HCT116 (cell line): ENCODE measurements around the gene DHRS7C. TPM values are rescaled to one million over a fixed set of nuclear protein-coding genes. Genes with fewer than 3 reads are reported as not detected.

Source experiments
- ATAC-seq: fragments of 200-7000 bp; cut with Tn5 transposase; 2 replicates; pipeline ENCODE4 v1.9.1; 2020; ENCODE audit warnings: mild to moderate bottlenecking, moderate library complexity
- BruUV-seq: library from RNA; stranded (reverse); fragments of 400-500 nt; replicated peaks from 2 replicates; lab custom pipeline; 2021; lab: Mats Ljungman, UMichigan
- CTCF ChIA-PET: fragments of 300-600 bp; sonication (Branson Sonifier 250); formaldehyde crosslinking; loops from one replicate; lab custom pipeline; 2021; ENCODE audit warnings: antibody characterized with exemption; lab: Charles Lee
- POLR2A ChIA-PET: fragments of 300-600, 350-600 bp; sonication (Branson Sonifier 250); formaldehyde crosslinking; loops from one replicate; lab custom pipeline; 2021; ENCODE audit warnings: antibody characterized with exemption; lab: Charles Lee
- RAD21 ChIA-PET, 2 experiments: fragments of 300-600 bp; sonication (Branson Sonifier 250); formaldehyde crosslinking; loops; one replicate each; lab custom pipeline; 2023; ENCODE audit warnings: low total read pairs in 2 of 2; ENCODE audit not compliant: uncharacterized antibody in 2 of 2, unreplicated experiment in 2 of 2, low non-redundant PET in 1 of 2; lab: Charles Lee
- DNase-seq: peaks from one replicate; pipeline ENCODE4 v3.0.0-alpha.2; 2010; ENCODE audit warnings: low read depth, low spot score
- H2AFZ ChIP-seq: fragments of 200-600 bp; shearing (Covaris generic), sonication (generic); 2 replicates; pipeline ENCODE4 v1.6.1; 2017; ENCODE audit warnings: low read depth, mixed run types, mixed read lengths, antibody characterized with exemption, low read length; ENCODE audit not compliant: poor library complexity, severe bottlenecking
- H3K27ac ChIP-seq: 2 replicates; pipeline ENCODE4 v1.5.1; 2012; ENCODE audit warnings: low read depth, low read length
- H3K27me3 ChIP-seq: fragments of 200-600 bp; sonication (generic); 2 replicates; pipeline ENCODE4 v1.6.1; 2016; ENCODE audit warnings: mixed run types, low read length, mixed read lengths; ENCODE audit not compliant: insufficient read depth
- H3K36me3 ChIP-seq, 2 experiments: fragments of 200-500 bp in 1 of 2; fragments of 200-600 bp in 1 of 2; sonication (Bioruptor generic) in 1 of 2; sonication (generic) in 1 of 2; 2 replicates each; pipeline versions ENCODE4 v1.5.1 to v1.6.1; 2014 to 2016; ENCODE audit warnings: low read length in 2 of 2, inconsistent platforms in 1 of 2, mixed read lengths in 1 of 2, mixed run types in 1 of 2; ENCODE audit not compliant: insufficient read depth in 2 of 2, control insufficient read depth in 1 of 2
- H3K4me1 ChIP-seq, 2 experiments: fragments of 200-600 bp in 1 of 2; sonication (generic) in 1 of 2; 2 replicates each; pipeline versions ENCODE4 v1.5.1 to v1.6.1; 2012 to 2017; ENCODE audit warnings: low read length in 2 of 2, inconsistent platforms in 1 of 2, mild to moderate bottlenecking in 1 of 2, mixed read lengths in 1 of 2, mixed run types in 1 of 2, moderate library complexity in 1 of 2; ENCODE audit not compliant: insufficient read depth in 2 of 2, control insufficient read depth in 1 of 2
- H3K4me2 ChIP-seq: fragments of 200-600 bp; sonication (generic); 2 replicates; pipeline ENCODE4 v1.6.1; 2017; ENCODE audit warnings: mixed run types, low read length, mixed read lengths
- H3K4me3 ChIP-seq, 2 experiments: fragments of 200-600 bp in 1 of 2; sonication (generic) in 1 of 2; replicated peaks in 1 of 2; 2 replicates each; pipeline ENCODE4 v1.5.1; 2011 to 2016; ENCODE audit warnings: low read length in 2 of 2, control low read depth in 1 of 2, low read depth in 1 of 2, mild to moderate bottlenecking in 1 of 2, mixed read lengths in 1 of 2, mixed run types in 1 of 2
- H3K79me2 ChIP-seq: fragments of 200-600 bp; sonication (generic); 2 replicates; pipeline ENCODE4 v1.6.1; 2017; ENCODE audit warnings: mild to moderate bottlenecking, mixed run types, low read length, moderate library complexity, mixed read lengths; ENCODE audit not compliant: insufficient read depth
- H3K9ac ChIP-seq: fragments of 200-600 bp; sonication (generic); 2 replicates; pipeline ENCODE4 v1.6.1; 2016; ENCODE audit warnings: low read length, mixed read lengths
- H3K9me2 ChIP-seq: fragments of 200-600 bp; sonication (generic), shearing (Covaris generic); 2 replicates; pipeline ENCODE4 v1.6.1; 2017; ENCODE audit warnings: mixed run types, mild to moderate bottlenecking, moderate library complexity; ENCODE audit not compliant: insufficient read depth
- H3K9me3 ChIP-seq, 2 experiments: fragments of 200-500 bp in 1 of 2; fragments of 200-600 bp in 1 of 2; sonication (Bioruptor generic) in 1 of 2; sonication (generic) in 1 of 2; 2 replicates each; pipeline ENCODE4 v1.6.1; 2014 to 2017; ENCODE audit warnings: low read length in 2 of 2, mixed read lengths in 2 of 2, inconsistent platforms in 1 of 2, low read depth in 1 of 2, mild to moderate bottlenecking in 1 of 2, mixed run types in 1 of 2, moderate library complexity in 1 of 2; ENCODE audit not compliant: control insufficient read depth in 1 of 2, insufficient read depth in 1 of 2
- H4K20me1 ChIP-seq: fragments of 200-600 bp; sonication (generic), shearing (Covaris generic); 2 replicates; pipeline ENCODE4 v1.6.1; 2017; ENCODE audit warnings: mixed run types, mild to moderate bottlenecking, moderate library complexity; ENCODE audit not compliant: insufficient read depth
- ATF3 ChIP-seq: IDR thresholded peaks from 2 replicates; pipeline ENCODE4 v1.6.1; 2012
- CBX3 ChIP-seq: IDR thresholded peaks from 2 replicates; pipeline ENCODE4 v1.6.1; 2012; ENCODE audit warnings: low read depth
- EGR1 ChIP-seq: IDR thresholded peaks from 2 replicates; pipeline ENCODE4 v1.6.1; 2012; ENCODE audit warnings: low read depth
- ELF1 ChIP-seq: IDR thresholded peaks from 2 replicates; pipeline ENCODE4 v1.6.1; 2012; ENCODE audit warnings: low read depth, borderline replicate concordance
- EZH2 ChIP-seq: fragments of 200-600 bp; sonication (generic); IDR thresholded peaks from 2 replicates; pipeline ENCODE4 v1.6.1; 2017; ENCODE audit warnings: antibody characterized with exemption, mixed run types
- EZH2phosphoT487 ChIP-seq: fragments of 200-600 bp; IDR thresholded peaks from 2 replicates; pipeline ENCODE4 v1.6.1; 2018; ENCODE audit warnings: antibody characterized with exemption, borderline replicate concordance
- FOSL1 ChIP-seq: IDR thresholded peaks from 2 replicates; pipeline ENCODE4 v1.6.1; 2012; ENCODE audit warnings: low read depth
- JUND ChIP-seq: IDR thresholded peaks from 2 replicates; pipeline ENCODE4 v1.6.1; 2012
- MAX ChIP-seq: IDR thresholded peaks from 2 replicates; pipeline ENCODE4 v1.6.1; 2012
- POLR2AphosphoS5 ChIP-seq: IDR thresholded peaks from 2 replicates; pipeline ENCODE4 v1.6.1; 2011; ENCODE audit warnings: mild to moderate bottlenecking, low read depth, low read length, moderate library complexity
- SIN3A ChIP-seq: IDR thresholded peaks from 2 replicates; pipeline ENCODE4 v1.6.1; 2012; ENCODE audit warnings: low read depth
- SRF ChIP-seq: IDR thresholded peaks from 2 replicates; pipeline ENCODE4 v1.6.1; 2012; ENCODE audit warnings: low read depth
- TCF7L2 ChIP-seq: IDR thresholded peaks from 2 replicates; pipeline ENCODE4 v1.7.0; 2011; ENCODE audit warnings: borderline replicate concordance, inconsistent platforms; ENCODE audit not compliant: insufficient read depth, insufficient read length; ENCODE audit errors: extremely low read depth
- YY1 ChIP-seq: IDR thresholded peaks from 2 replicates; pipeline ENCODE4 v1.6.1; 2011; ENCODE audit warnings: low read length, low read depth, moderate library complexity, mild to moderate bottlenecking; ENCODE audit not compliant: insufficient replicate concordance; ENCODE audit errors: extremely low read depth
- ZNF274 ChIP-seq: fragments of 200-500 bp; sonication (Bioruptor generic); IDR thresholded peaks from 2 replicates; pipeline ENCODE4 v1.6.1; 2014; ENCODE audit warnings: mild to moderate bottlenecking, low read depth, low read length, inconsistent platforms
- intact Hi-C: fragments of 100-400 bp; cut with micrococcal nuclease; formaldehyde crosslinking; loops from 2 replicates; pipeline ENCODE4 v1.10.0; 2022
- total RNA-seq: library from RNA; stranded (reverse); gene quantifications from one replicate; pipeline ENCODE4 v1.2.1, GENCODE V29; 2021; ENCODE audit not compliant: unreplicated experiment

Gene DHRS7C
- total RNA-seq, 1 experiment from 2014 or later = not detected

- ChIA-PET POLR2A (no interaction called here), CTCF (no interaction called here), RAD21 (no interaction called here)
- no peak for DNase-seq
- Histone ChIP-seq H3K27ac (no peak overlapping the region), H3K9me3 (no peaks in the 10 kb centered on the region), H3K9me2 (no peaks in the 10 kb centered on the region), H3K4me2 (no peak overlapping the region), H3K36me3 (no peaks in the 10 kb centered on the region), H3K4me1 (no peaks in the 10 kb centered on the region), H3K27me3 (peaks cover 14% of the 10 kb centered on the region; the same call in 1 of the 2 replicates), H2AFZ (no peak overlapping the region), H4K20me1 (no peaks in the 10 kb centered on the region), H3K79me2 (no peaks in the 10 kb centered on the region), H3K9ac (no peak overlapping the region), H3K4me3 (no peak overlapping the region)
- no TSS peak for BruUV-seq
- TF ChIP-seq ELF1 (no peak), SIN3A (no peak), MAX (no peak), EZH2phosphoT487 (no peak), SRF (no peak), JUND (no peak), POLR2AphosphoS5 (no peak), EZH2 (no peak), EGR1 (no peak), TCF7L2 (no peak), ATF3 (no peak), ZNF274 (no peak), CBX3 (no peak), YY1 (no peak), FOSL1 (no peak)
- intact Hi-C loops = no loop called here
- no peak for ATAC-seq
These were observed 14.5 kb downstream of the DHRS7C start for GRCh38 chr17:9776911-9777310.
